ENCODE measurements around the gene ZFTA.

DNA sequence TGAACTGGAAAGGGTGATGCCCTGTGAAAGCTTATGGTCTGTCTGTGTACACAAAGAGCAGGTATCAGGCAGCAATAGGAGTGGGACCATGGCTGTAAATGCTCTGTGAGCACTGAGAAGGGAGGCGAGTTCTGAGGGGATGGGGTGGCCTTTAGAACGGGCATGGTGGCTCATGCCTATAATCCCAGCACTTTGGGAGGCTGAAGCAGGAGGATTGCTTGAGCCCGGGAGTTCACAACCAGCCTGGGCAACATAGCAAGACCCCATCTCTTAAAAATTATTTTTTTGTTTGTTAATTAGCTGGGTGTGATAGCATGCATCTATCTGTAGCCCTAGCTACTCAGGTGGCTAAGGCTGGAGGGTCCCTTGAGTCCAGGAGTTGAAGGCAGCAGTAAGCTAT lies 48.2 kb upstream of the ZFTA start:
- TF ChIP-seq, protein P1, sequence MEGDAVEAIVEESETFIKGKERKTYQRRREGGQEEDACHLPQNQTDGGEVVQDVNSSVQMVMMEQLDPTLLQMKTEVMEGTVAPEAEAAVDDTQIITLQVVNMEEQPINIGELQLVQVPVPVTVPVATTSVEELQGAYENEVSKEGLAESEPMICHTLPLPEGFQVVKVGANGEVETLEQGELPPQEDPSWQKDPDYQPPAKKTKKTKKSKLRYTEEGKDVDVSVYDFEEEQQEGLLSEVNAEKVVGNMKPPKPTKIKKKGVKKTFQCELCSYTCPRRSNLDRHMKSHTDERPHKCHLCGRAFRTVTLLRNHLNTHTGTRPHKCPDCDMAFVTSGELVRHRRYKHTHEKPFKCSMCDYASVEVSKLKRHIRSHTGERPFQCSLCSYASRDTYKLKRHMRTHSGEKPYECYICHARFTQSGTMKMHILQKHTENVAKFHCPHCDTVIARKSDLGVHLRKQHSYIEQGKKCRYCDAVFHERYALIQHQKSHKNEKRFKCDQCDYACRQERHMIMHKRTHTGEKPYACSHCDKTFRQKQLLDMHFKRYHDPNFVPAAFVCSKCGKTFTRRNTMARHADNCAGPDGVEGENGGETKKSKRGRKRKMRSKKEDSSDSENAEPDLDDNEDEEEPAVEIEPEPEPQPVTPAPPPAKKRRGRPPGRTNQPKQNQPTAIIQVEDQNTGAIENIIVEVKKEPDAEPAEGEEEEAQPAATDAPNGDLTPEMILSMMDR (IDR thresholded peaks at IDR 0.05) = no peak
- no peak for TF ChIP-seq POLR2A (IDR thresholded peaks at IDR 0.05)
